ENCODE data around the gene ESRRA. TPM values are rescaled to one million over a fixed set of nuclear protein-coding genes. Genes with fewer than 3 reads are reported as not detected.

ESRRA gene
- total RNA-seq, 6 experiments from 2014 or later = 18.9 to 25.0 (median 21.7) TPM

- Mint-ChIP-seq H3K27me3 (ENCODE audit: insufficient read depth) (peaks cover 27% of the 10 kb centered on the region), H3K27ac (no peak overlapping the region), H3K9me3 (no peaks in the 10 kb centered on the region), H3K36me3 (ENCODE audit: low read depth) (no peaks in the 10 kb centered on the region), H3K4me1 (ENCODE audit: low read depth) (peaks cover 9% of the 10 kb centered on the region), H3K4me3 (no peak overlapping the region)
- TF ChIP-seq CTCF (IDR thresholded peaks at IDR 0.05) = no peak
- DNase-seq = no peak
Measured at GRCh38 chr11:64289002-64289564, 16.2 kb upstream of the ESRRA start.

- H3K9me3 Mint-ChIP-seq = no peaks in the 10 kb centered on the region
- H3K27me3 Mint-ChIP-seq (ENCODE audit: insufficient read depth) = peaks cover 42% of the 10 kb centered on the region
- H3K4me1 Mint-ChIP-seq (ENCODE audit: low read depth) = peaks cover 9% of the 10 kb centered on the region
- DNase-seq = no peak
- no peak overlapping the region for H3K27ac Mint-ChIP-seq
- 0 out of 2 replicates have a peak overlapping the region, but pooled peaks have one; percentile 17 for H3K4me3 Mint-ChIP-seq
- no peak for TF ChIP-seq CTCF (IDR thresholded peaks at IDR 0.05)
- no peaks in the 10 kb centered on the region for H3K36me3 Mint-ChIP-seq (ENCODE audit: low read depth)
Measured at GRCh38 chr11:64290352-64291261, 14.7 kb upstream of the ESRRA start.

- TF ChIP-seq CTCF (IDR thresholded peaks at IDR 0.05) = no peak
- H3K9me3 Mint-ChIP-seq = no peaks in the 10 kb centered on the region
- H3K36me3 Mint-ChIP-seq (ENCODE audit: low read depth) = no peaks in the 10 kb centered on the region
- peaks cover 7% of the 10 kb centered on the region for H3K4me1 Mint-ChIP-seq (ENCODE audit: low read depth)
- H3K4me3 Mint-ChIP-seq = 0 out of 2 replicates have a peak within 1 kb of the TSS, but pooled peaks have one; percentile 17
- H3K27ac Mint-ChIP-seq = no peak within 1 kb of the TSS
- DNase-seq = no peak
- H3K27me3 Mint-ChIP-seq (ENCODE audit: insufficient read depth) = peaks cover 49% of the 10 kb centered on the region
Measured at GRCh38 chr11:64291262-64291751, 14.0 kb upstream of the ESRRA start, which contains the start of gene KCNK4. TSS of gene KCNK4 (plus strand) at chr11:64291302. CDS start at chr11:64293019, 1,717 bp downstream.

GRCh38 chr11:64291752-64292459 is 13.4 kb upstream of the ESRRA start:
- no peak for TF ChIP-seq CTCF (IDR thresholded peaks at IDR 0.05)
- H3K27me3 Mint-ChIP-seq (ENCODE audit: insufficient read depth) = peaks cover 53% of the 10 kb centered on the region
- H3K27ac Mint-ChIP-seq = no peak overlapping the region
- H3K9me3 Mint-ChIP-seq = no peaks in the 10 kb centered on the region
- DNase-seq = no peak
- no peak overlapping the region for H3K4me3 Mint-ChIP-seq
- no peaks in the 10 kb centered on the region for H3K36me3 Mint-ChIP-seq (ENCODE audit: low read depth)
- H3K4me1 Mint-ChIP-seq (ENCODE audit: low read depth) = peaks cover under 1% of the 10 kb centered on the region; the same call in 1 of the 2 replicates

GRCh38 chr11:64292460-64293254 is 12.7 kb upstream of the ESRRA start:
- no peak overlapping the region for H3K27ac Mint-ChIP-seq
- DNase-seq = no peak
- H3K4me1 Mint-ChIP-seq (ENCODE audit: low read depth) = no peaks in the 10 kb centered on the region
- H3K4me3 Mint-ChIP-seq = no peak overlapping the region
- H3K36me3 Mint-ChIP-seq (ENCODE audit: low read depth) = no peaks in the 10 kb centered on the region
- TF ChIP-seq CTCF (IDR thresholded peaks at IDR 0.05) = no peak
- no peaks in the 10 kb centered on the region for H3K9me3 Mint-ChIP-seq
- peaks cover 58% of the 10 kb centered on the region for H3K27me3 Mint-ChIP-seq (ENCODE audit: insufficient read depth)
